Muscle of arm (tissue), 12 donors: ENCODE data around the gene AP2S1. TPM values are rescaled to one million over a fixed set of nuclear protein-coding genes. Genes with fewer than 3 reads are reported as not detected.
"Not testable (repeated sequence)": the region's sequence is repeated elsewhere in the genome, so short reads cannot be mapped to it uniquely, and the experiment has no call there.

Source experiments
- DNase-seq: peaks from one replicate; pipeline ENCODE4 v3.0.0-alpha.2; 2013
- polyA plus RNA-seq, 12 donors: library from polyadenylated mRNA; unstranded; fragments of 120-200 nt; gene quantifications; one replicate each; pipeline ENCODE4 v1.2.1, GENCODE V29; 2013; ENCODE audit not compliant: insufficient read length in 12 of 12

Gene AP2S1
- polyA plus RNA-seq, 12 donors, result 40.5 to 71.1 (median 53.7) TPM; not detected in 1

GRCh38 chr19:46812977-46813838 lies 37.4 kb downstream of the AP2S1 start:
- DNase-seq, result no peak

DNA sequence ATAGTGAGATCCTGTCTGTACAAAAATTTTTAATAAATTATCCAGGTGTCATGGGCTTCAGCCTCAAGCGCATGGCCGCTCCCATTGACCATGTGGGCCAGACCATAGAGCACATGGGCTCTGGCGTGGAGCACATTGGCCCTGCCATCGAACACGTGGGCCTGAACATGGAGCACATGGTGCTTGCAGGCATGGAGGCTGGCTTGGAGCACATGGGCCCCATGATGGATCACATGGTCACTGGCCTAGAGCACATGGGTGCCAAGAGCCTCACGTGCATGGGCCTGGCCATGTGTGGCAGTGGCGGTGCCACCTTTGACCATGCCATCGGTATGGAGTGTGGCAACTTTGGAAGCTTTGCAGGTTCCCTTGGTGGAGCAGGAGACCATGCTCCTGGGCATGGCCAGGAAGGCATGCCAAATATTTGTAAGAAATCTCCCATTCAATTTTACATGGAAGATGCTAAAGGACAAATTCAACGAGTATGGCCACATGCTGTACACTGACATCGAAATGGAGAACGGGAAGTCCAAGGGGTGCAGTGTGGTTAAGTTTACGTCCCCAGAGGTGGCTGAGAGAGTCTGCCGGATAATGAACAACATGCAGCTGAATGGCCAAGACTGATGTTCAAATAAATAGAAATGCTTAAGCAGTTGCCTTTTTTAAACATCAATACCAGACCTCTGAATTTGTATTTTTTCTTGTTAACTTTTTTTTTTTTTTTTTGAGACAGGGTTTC lies 40.9 kb downstream of the AP2S1 start:
- no peak for DNase-seq

- DNase-seq, result no peak
Observed at GRCh38 chr19:46806656-46807055, 44.0 kb downstream of the AP2S1 start.

DNA sequence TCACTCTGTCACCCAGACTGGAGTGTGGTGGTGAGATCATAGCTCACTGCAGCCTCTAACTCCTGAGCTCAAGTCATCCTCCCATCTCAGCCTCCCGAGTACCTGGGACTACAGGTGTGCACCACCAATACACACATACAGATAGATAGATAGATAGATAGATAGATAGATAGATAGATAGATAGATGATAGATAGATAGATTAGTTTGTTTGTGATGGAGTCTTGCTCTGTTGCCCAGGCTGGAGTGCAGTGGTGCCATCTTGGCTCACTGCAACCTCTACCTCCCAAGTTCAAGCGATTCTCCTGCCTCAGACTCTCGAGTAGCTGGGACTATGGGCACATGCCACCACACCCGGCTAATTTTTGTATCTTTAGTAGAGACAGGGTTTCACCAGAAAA lies 46.2 kb downstream of the AP2S1 start:
- not testable (repeated sequence) for DNase-seq

GRCh38 chr19:46803555-46803954 lies 47.1 kb downstream of the AP2S1 start:
- no peak for DNase-seq

- no peak for DNase-seq
Observed at GRCh38 chr19:46802152-46802551, 48.5 kb downstream of the AP2S1 start.

GRCh38 chr19:46798713-46799112 lies 51.9 kb downstream of the AP2S1 start:
- no peak for DNase-seq

DNA sequence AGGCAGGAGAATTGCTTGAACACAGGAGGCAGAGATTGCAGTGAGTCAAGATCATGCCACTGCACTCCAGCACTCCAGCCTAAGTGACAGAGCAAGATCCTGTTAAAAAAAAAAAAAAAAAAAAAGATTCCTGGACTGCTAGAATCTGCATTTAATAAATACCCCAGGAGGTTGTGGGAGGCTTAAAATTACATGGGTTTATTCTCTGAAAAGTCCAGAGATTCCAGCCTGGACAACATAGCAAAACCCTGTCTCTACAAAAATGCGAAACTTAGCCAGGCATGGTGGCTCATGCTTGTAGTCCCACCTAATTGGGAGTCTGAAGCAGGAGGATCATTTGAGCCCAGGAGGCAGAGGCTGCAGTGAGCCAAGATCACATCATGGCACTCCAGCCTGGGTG lies 52.8 kb downstream of the AP2S1 start:
- no peak for DNase-seq

DNA sequence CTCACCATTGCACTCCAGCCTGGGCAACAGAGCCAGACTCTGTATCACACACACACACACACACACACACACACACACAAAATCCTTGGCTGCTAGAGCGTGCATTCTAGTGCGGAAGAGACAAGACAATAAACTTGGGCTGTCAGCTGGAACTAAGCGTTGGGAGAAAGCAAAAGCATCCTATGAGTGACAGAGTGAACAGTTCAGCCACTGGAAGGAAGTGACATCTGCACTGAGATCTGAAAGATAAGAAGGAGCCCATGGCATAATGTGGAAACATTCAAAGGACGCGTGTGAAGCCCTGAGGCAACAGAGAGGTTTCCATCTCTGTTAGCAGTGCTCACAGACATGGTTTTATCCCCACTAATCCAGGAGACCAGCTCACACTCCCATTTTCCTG lies 58.7 kb downstream of the AP2S1 start:
- DNase-seq, result no peak

DNA sequence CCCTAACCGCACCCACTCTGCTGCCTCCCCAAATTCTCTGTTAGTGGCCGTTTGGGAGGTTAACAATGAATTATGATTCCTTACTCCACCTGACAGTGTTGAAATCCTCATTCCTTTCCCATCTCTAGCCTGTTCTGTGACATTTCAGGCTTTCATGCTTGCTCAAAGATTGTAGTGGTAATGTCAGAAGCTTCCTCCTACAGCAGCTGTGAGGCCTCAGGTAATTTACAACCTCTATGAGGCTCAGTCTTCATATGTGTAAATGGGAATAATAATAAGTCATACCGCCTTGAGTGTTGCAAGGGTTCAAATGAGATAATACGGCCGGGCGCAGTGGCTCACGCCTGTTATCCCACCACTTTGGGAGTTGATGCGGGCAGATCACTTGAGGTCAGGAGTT lies 61.3 kb downstream of the AP2S1 start:
- DNase-seq, result no peak

GRCh38 chr19:46788968-46789338 lies 61.7 kb downstream of the AP2S1 start:
- DNase-seq, result no peak

DNA sequence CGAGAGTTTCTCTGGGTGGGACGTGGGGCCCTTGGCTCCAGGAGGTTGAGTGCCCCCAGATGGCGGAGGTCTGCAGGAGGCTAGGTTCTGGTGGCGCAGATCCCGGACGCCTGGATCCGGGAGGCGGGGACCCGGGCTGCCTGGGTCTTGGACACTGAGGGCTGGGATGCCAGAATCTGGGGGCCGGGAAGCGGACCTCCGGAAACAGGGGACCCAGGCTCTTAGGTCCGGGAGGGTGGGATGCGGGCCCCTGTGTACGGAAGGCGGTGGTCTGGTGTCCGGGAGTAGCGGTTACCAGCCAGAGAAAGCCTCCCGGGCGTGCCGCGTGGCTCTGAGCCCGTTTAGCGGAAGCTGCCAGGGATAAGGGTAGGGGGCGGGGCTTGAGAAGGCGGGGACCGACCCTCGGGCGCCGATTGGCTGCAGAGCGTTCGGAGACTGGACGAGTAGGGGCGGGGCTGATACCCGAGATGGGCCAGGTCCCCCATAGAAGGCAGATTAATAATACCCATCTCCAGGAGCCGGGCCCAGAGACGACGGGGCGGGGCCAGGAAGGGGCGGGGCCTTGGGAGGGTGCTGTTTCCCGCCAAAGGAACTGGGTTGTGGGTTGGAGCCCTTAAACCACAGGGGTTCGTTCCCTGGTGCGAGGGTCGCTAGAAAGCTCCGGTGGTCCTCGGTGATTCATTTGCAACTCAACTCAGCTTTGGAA lies 62.2 kb downstream of the AP2S1 start, which contains the start of gene SLC1A5:
Gene SLC1A5, minus strand, starts transcription at position 333 of the 706 bp plus-strand sequence. CDS start 629 bp downstream, outside the sequence.
- peak; percentile 92 for DNase-seq

Other genes starting within 250 kb of the AP2S1 start
- 100 to 1,000 TPM; 165 to 381 (median 230) TPM for gene CALM3, start 249.5 kb downstream of the AP2S1 start, polyA plus RNA-seq
- 1 to 10 TPM in 10 of 12 donors, not detected in 2; 1.7 to 6.7 (median 2.7) TPM for gene PTGIR, start 225.8 kb downstream of the AP2S1 start, polyA plus RNA-seq
- gene GNG8, start 214.6 kb downstream of the AP2S1 start, polyA plus RNA-seq, result 1 to 10 TPM in 5 of 12 donors, not detected in 7; 1.1 to 2.1 (median 1.6) TPM
- 10 to 100 TPM in 10 of 12 donors, 1 to 10 TPM in 1, not detected in 1; 9.8 to 25.7 (median 16.3) TPM for gene DACT3, start 189.7 kb downstream of the AP2S1 start, polyA plus RNA-seq
- 10 to 100 TPM in 11 of 12 donors, not detected in 1; 15.9 to 43.5 (median 22.3) TPM for gene PRKD2, start 133.7 kb downstream of the AP2S1 start, polyA plus RNA-seq
- gene FKRP, start 104.8 kb downstream of the AP2S1 start, polyA plus RNA-seq, result 10 to 100 TPM in 11 of 12 donors, not detected in 1; 13.7 to 46.3 (median 18.3) TPM
- 10 to 100 TPM in 11 of 12 donors, not detected in 1; 40.0 to 75.7 (median 44.8) TPM for gene STRN4, start 104.4 kb downstream of the AP2S1 start, polyA plus RNA-seq
- gene SLC1A5, start 62.3 kb downstream of the AP2S1 start, polyA plus RNA-seq, result 10 to 100 TPM in 11 of 12 donors, not detected in 1; 15.7 to 39.9 (median 19.1) TPM
- gene ARHGAP35, start 10.2 kb upstream of the AP2S1 start, polyA plus RNA-seq, result 10 to 100 TPM in 11 of 12 donors, not detected in 1; 35.6 to 79.6 (median 37.3) TPM
- 1 to 10 TPM in 10 of 12 donors, not detected in 2; 1.1 to 2.5 (median 1.9) TPM for gene NPAS1, start 169.0 kb upstream of the AP2S1 start, polyA plus RNA-seq
- 10 to 100 TPM in 1 of 12 donors, 1 to 10 TPM in 10, not detected in 1; 3.4 to 20.4 (median 5.4) TPM for gene TMEM160, start 197.8 kb upstream of the AP2S1 start, polyA plus RNA-seq